Common myeloid progenitor, CD34-positive (primary cell): ENCODE results near the gene SPATA21.

Experiments
- CTCF ChIA-PET: fragments of 350-600 bp; sonication (Branson Sonifier 250); formaldehyde crosslinking; loops from one replicate; lab custom pipeline; 2021; ENCODE audit warnings: antibody characterized with exemption; lab: Charles Lee
- POLR2A ChIA-PET: fragments of 350-600 bp; sonication (Branson Sonifier 250); formaldehyde crosslinking; loops from one replicate; lab custom pipeline; 2021; ENCODE audit warnings: antibody characterized with exemption; lab: Charles Lee
- DNase-seq, 3 donors: peaks; one replicate each; pipeline versions ENCODE4 v3.0.0 to v3.0.0-alpha.2; 2013
- H3K27ac ChIP-seq, 2 experiments: 1 replicate in 1 of 2; 2 replicates in 1 of 2; pipeline ENCODE4 v1.7.0; 2013; ENCODE audit warnings: inconsistent platforms in 2 of 2, low read length in 2 of 2, mild to moderate bottlenecking in 2 of 2, low read depth in 1 of 2, moderate library complexity in 1 of 2; ENCODE audit not compliant: severe bottlenecking in 2 of 2, insufficient read depth in 1 of 2, poor library complexity in 1 of 2
- H3K27me3 ChIP-seq, 5 experiments: replicated peaks in 2 of 5; 1 replicate in 3 of 5; 2 replicates in 2 of 5; pipeline versions ENCODE4 v1.6.1 to v1.7.0; 2013; ENCODE audit warnings: low read length in 4 of 5, mild to moderate bottlenecking in 2 of 5, moderate library complexity in 2 of 5, inconsistent platforms in 1 of 5; ENCODE audit not compliant: insufficient read depth in 5 of 5, control insufficient read depth in 4 of 5
- H3K36me3 ChIP-seq, 4 experiments: 1 replicate in 2 of 4; 2 replicates in 2 of 4; pipeline versions ENCODE4 v1.6.1 to v1.7.0; 2013; ENCODE audit warnings: low read length in 3 of 4, control low read depth in 1 of 4, mild to moderate bottlenecking in 1 of 4; ENCODE audit not compliant: control insufficient read depth in 4 of 4, insufficient read depth in 4 of 4
- H3K4me1 ChIP-seq, 4 experiments: 1 replicate in 3 of 4; 2 replicates in 1 of 4; pipeline versions ENCODE4 v1.6.1 to v1.7.1; 2013; ENCODE audit warnings: low read length in 3 of 4, mild to moderate bottlenecking in 3 of 4, control low read depth in 1 of 4, inconsistent platforms in 1 of 4, moderate library complexity in 1 of 4; ENCODE audit not compliant: control insufficient read depth in 4 of 4, insufficient read depth in 4 of 4; ENCODE audit errors: control extremely low read depth in 1 of 4
- H3K4me3 ChIP-seq, 7 experiments: 1 replicate in 4 of 7; 2 replicates in 3 of 7; pipeline versions ENCODE4 v1.5.1 to v1.7.0; 2013; ENCODE audit warnings: mild to moderate bottlenecking in 7 of 7, low read length in 6 of 7, moderate library complexity in 6 of 7, inconsistent platforms in 2 of 7, low read depth in 2 of 7, control low read depth in 1 of 7; ENCODE audit not compliant: insufficient read depth in 4 of 7, control insufficient read depth in 1 of 7; ENCODE audit errors: extremely low read depth in 1 of 7
- H3K9me3 ChIP-seq, 5 experiments: 1 replicate in 4 of 5; 2 replicates in 1 of 5; pipeline versions ENCODE4 v1.6.1 to v1.7.1; 2013; ENCODE audit warnings: low read length in 4 of 5, mild to moderate bottlenecking in 2 of 5, inconsistent platforms in 1 of 5, low read depth in 1 of 5, moderate library complexity in 1 of 5; ENCODE audit not compliant: control insufficient read depth in 4 of 5, insufficient read depth in 2 of 5; ENCODE audit errors: control extremely low read depth in 1 of 5
- WGBS: methylation state at CpG from one replicate; pipeline ENCODE4 v1.1.5; 2013; ENCODE audit not compliant: insufficient coverage; 5-methylcytosine and 5-hydroxymethylcytosine counted together

The SPATA21 gene

GRCh38 chr1:16443975-16444770 lies 6.9 kb upstream of the SPATA21 start:
- ChIA-PET POLR2A (interaction anchor here (0.6 kb wide), 1 partner anchor 183 kb away, joined by 3 read pairs; no protein-coding TSS in a partner anchor), CTCF (interaction anchor here (1.1 to 1.3 kb wide), 2 partner anchors 18 to 45 kb away, joined by 3 to 4 read pairs; no protein-coding TSS in a partner anchor)
- Histone ChIP-seq H3K4me3 (no peak overlapping the region), H3K27ac (peak overlapping the region in 1 of 2 experiments; percentile 68), H3K9me3 (no peaks in the 10 kb centered on the region), H3K4me1 (peaks cover 0 to 40% (median 19%) of the 10 kb centered on the region in 4 experiments), H3K27me3 (no peaks in the 10 kb centered on the region), H3K36me3 (peaks cover 21 to 57% (median 39%) of the 10 kb centered on the region in 4 experiments)
- no peak for DNase-seq
- WGBS, result 92% methylated on average over 12 of the region's 14 CpGs

GRCh38 chr1:16442941-16443340 lies 5.7 kb upstream of the SPATA21 start:
- DNase-seq, result no peak
- Histone ChIP-seq H3K4me3 (no peak overlapping the region), H3K27ac (peak overlapping the region in 1 of 2 experiments; percentile 65), H3K36me3 (peaks cover 15 to 44% (median 27%) of the 10 kb centered on the region in 4 experiments), H3K9me3 (no peaks in the 10 kb centered on the region), H3K4me1 (peaks cover 0 to 40% (median 19%) of the 10 kb centered on the region in 4 experiments), H3K27me3 (no peaks in the 10 kb centered on the region)
- CTCF ChIA-PET, result interaction anchor here (1.4 kb wide), 1 partner anchor 69 kb away, joined by 3 read pairs; no protein-coding TSS in a partner anchor
- no CpG with 5 or more reads among the region's 2 CpGs for WGBS
- POLR2A ChIA-PET, result no interaction called here

GRCh38 chr1:16442265-16442664 lies 5.0 kb upstream of the SPATA21 start:
- WGBS, result 93% methylated on average over 6 of the region's 7 CpGs
- Histone ChIP-seq H3K27ac (peak overlapping the region in 1 of 2 experiments; percentile 65), H3K4me3 (peak overlapping the region in 1 of 7 experiments; percentile 29), H3K4me1 (peaks cover 0 to 40% (median 19%) of the 10 kb centered on the region in 4 experiments), H3K36me3 (peaks cover 11 to 37% (median 21%) of the 10 kb centered on the region in 4 experiments), H3K27me3 (no peaks in the 10 kb centered on the region), H3K9me3 (no peaks in the 10 kb centered on the region)
- ChIA-PET POLR2A (no interaction called here), CTCF (interaction anchor here (1.4 kb wide), 1 partner anchor 68 kb away, joined by 3 read pairs; no protein-coding TSS in a partner anchor)
- peak in 2 of 3 donors; percentile 11 to 14 for DNase-seq

GRCh38 chr1:16441282-16441665 lies 4.0 kb upstream of the SPATA21 start:
- Histone ChIP-seq H3K9me3 (no peaks in the 10 kb centered on the region), H3K4me1 (peaks cover 0 to 40% (median 19%) of the 10 kb centered on the region in 4 experiments), H3K27me3 (no peaks in the 10 kb centered on the region), H3K4me3 (peak overlapping the region; percentile 91 to 100 (median 99)), H3K27ac (peak overlapping the region; percentile 64 to 92), H3K36me3 (peaks cover 7 to 30% (median 15%) of the 10 kb centered on the region in 4 experiments)
- no peak for DNase-seq
- WGBS, result 3% methylated on average over 4 of the region's 12 CpGs
- ChIA-PET POLR2A (interaction anchor here (1.2 kb wide), 1 partner anchor 78 kb away, joined by 4 read pairs; no protein-coding TSS in a partner anchor), CTCF (interaction anchor here (1.0 to 1.8 kb wide), 3 partner anchors 10 to 16 kb away, joined by 4 to 9 read pairs (median 5); no protein-coding TSS in a partner anchor)

DNA sequence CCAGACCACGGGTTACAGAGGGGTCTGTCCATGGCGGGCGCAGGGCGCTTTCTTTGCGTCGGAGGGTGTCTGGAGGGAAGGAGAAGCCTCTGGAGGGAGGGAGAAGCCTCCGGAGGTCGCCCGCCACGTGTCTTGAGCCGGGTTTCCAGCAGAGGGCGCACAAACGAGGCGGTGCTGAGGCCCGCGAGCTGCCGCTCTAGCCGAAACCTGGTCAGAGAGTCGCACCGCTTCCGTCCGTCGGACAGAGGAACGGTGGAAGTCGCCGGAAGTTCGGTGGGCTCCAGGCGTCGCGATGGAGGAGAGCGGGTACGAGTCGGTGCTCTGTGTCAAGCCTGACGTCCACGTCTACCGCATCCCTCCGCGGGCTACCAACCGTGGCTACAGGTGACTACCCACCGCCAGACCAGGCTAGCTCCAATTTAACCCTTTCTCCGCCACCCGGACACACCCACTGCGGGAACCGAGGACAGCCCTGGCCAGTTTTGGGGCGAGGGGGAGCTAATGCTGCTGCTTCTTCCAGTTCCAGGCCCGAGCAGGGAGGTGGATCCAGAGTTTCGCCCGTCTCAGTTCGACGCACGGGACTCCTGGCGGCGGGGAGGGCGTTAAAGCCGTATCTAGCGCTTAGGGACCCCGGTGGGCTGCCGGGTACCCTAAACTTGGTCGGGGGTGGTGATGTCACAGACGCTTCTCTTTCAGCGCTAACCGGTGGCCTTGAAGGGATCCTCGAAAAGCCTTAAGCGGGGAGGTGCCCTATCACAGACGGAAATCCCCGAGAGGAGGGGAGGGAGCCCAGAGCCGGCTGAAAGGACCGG lies 3.5 kb upstream of the SPATA21 start, which contains the start of gene NECAP2:
NECAP2 (plus strand) TSS at position 255 of the 812 bp plus-strand sequence; CDS start at position 293, 38 bp downstream.
- peak; percentile 93 to 95 (median 94) for DNase-seq
- WGBS, result 0% methylated on average over 54 of the region's 68 CpGs
- ChIA-PET CTCF (interaction anchor here (0.8 to 1.8 kb wide), 6 partner anchors 10 to 88 kb away, joined by 3 to 9 read pairs (median 4); partner anchors contain the start of gene FBXO42), POLR2A (interaction anchor here (0.6 to 1.2 kb wide), 4 partner anchors 23 to 445 kb away, joined by 3 to 6 read pairs (median 4); no protein-coding TSS in a partner anchor)
- peaks cover 5 to 28% (median 12%) of the 10 kb centered on the region in 4 experiments for H3K36me3 ChIP-seq
- peak within 1 kb of the TSS; percentile 64 to 92 for H3K27ac ChIP-seq
- H3K9me3 ChIP-seq, result no peaks in the 10 kb centered on the region
- no peaks in the 10 kb centered on the region for H3K27me3 ChIP-seq
- peak within 1 kb of the TSS; percentile 91 to 100 (median 99) for H3K4me3 ChIP-seq
- peaks cover 0 to 40% (median 19%) of the 10 kb centered on the region in 4 experiments for H3K4me1 ChIP-seq

GRCh38 chr1:16440131-16440469 lies 2.9 kb upstream of the SPATA21 start:
- POLR2A ChIA-PET, result interaction anchor here (0.6 to 1.2 kb wide), 3 partner anchors 24 to 445 kb away, joined by 3 to 6 read pairs (median 4); no protein-coding TSS in a partner anchor
- no peaks in the 10 kb centered on the region for H3K27me3 ChIP-seq
- WGBS, result 44% methylated on average over 4 of the region's 7 CpGs
- H3K4me1 ChIP-seq, result peaks cover 0 to 40% (median 19%) of the 10 kb centered on the region in 4 experiments
- DNase-seq, result peak in 2 of 3 donors; percentile 66 to 73
- H3K36me3 ChIP-seq, result peaks cover 1 to 23% (median 10%) of the 10 kb centered on the region in 4 experiments
- peak overlapping the region; percentile 91 to 100 (median 99) for H3K4me3 ChIP-seq
- CTCF ChIA-PET, result interaction anchor here (0.8 to 1.8 kb wide), 6 partner anchors 9 to 182 kb away, joined by 3 to 9 read pairs (median 4); partner anchors contain the start of gene FBXO42
- H3K27ac ChIP-seq, result peak overlapping the region in 1 of 2 experiments; percentile 92
- no peaks in the 10 kb centered on the region for H3K9me3 ChIP-seq
